HG03159 (cell line): ENCODE results near the gene EFHC1.

Experiments
- ATAC-seq: cut with Tn5 transposase; IDR thresholded peaks from one replicate; pipeline ENCODE4 v1.9.1; 2021; ENCODE audit warnings: mild to moderate bottlenecking, moderate library complexity; ENCODE audit not compliant: unreplicated experiment

The EFHC1 gene

DNA sequence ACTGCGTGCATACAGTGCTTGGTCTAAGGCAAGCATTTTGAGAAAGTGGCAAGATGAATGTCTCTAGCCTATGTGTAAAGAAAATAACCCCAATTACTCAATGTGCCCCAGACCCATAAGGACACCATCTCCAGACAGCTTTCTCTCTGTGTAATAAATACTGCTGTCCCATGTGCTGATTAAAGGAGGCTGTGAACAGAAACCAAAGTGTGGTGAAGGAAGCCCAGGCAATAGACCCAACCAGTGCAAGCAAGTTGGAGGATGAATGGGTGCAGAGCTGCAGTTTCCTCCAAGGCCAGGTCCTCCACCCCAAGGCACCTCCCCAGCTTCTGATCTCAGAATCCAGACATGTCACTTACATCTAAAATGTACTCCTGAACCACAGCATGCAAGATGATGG is 96.1 kb downstream of the EFHC1 start:
- no peak for ATAC-seq

DNA sequence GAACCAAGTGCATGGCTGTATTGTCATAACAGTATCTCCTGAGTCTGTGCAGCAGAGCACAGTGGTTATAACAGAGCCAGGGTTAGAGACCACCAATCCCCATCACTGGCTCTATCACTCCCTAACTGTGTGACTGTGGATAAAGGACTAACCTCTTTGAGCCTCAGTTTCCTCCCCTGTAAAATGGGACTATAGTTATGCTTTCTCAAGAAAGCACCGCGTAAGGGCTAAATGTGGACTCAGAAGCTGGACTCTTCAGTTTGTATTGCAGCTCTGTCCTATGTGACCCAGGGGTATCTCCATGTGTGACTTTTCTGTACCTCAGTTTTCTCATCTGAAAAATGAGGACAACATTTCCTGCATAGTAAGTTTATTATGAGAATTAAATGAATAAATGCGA is 96.8 kb downstream of the EFHC1 start:
- ATAC-seq: no peak

DNA sequence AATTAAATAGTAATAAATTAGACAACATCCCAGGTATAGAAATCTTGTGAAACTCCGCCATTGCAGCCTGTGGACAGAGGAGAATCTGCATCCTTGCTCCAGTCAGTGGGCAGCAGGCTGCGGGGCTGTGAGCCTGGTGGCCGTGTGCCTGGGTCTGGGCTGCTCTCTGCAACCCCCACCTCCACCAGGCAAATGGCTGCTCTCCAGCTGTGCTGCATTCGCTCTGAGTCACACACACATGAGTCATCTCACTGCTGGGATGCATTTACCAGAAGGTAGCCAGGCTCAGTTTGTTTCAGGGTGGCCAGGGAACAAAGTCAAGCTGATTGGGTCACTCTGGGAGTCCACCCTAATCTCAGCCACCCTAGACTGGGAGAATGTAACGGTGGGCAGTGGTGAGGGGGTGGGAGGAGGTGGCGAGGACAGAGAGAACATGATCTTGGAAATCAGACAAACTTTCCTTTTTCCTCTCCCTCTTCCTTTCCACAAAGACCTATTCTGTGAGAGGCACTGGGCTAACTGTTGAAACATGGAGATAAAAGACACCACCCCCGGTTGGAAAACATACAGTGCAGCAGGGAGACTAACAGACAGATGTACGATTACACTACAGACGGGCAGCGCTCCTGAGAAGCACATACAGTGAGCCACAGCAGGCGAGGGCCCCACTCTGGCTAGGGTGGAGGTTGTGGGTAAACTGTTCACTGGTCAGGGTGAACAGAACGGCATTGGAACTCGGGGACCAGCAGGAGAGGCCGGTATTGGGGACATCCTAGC is 97.5 kb downstream of the EFHC1 start:
- ATAC-seq: peak; percentile 63

DNA sequence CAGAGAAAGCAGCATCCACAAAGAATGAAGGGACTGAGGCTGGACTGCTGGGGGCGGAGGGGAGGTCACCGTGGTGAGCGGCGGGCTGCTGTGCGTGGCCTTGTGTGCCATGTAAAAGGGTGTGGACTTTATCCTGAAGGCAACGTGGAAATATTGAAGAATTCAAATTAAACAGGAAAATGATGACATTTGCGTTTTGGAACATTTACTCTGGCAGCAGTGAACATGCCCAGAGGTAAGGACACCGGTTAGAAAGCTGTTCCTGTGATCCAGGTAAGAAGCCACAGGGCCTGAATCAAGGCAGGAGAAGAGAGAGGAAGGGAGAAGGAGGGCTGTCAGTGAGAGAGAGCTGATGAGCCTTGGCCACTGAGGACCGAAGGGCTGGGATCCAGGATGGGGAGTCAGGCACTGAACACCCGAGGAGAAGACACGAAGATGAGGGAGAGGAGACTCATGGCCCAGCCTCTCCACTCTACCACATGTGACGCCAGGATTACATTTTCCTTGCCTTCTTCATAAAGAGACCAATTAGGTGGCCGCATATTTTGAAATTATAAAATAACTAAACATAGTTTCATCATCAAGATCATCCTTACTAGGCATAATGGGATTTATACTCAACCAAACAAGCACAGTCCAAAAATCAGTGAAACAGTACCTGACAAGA is 98.3 kb downstream of the EFHC1 start:
- ATAC-seq: no peak

DNA sequence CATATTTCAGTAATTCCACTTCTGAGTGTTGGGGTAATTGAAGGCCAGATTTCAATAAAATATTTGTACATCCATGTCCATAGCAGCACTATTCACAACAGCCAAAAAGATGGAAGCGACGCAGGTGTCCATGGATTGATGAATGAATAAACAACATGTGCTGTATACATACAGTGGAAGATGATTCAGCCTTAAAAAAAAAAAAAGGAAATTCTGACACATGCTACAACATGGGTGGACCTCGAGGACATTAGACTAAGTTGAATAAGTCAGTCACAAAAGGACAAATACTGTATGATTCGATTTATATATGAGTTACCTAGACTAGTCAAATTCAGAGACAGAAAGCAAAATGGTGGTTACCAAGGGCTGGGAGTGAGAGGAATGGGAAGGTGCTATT is 99.5 kb downstream of the EFHC1 start:
- ATAC-seq: no peak

DNA sequence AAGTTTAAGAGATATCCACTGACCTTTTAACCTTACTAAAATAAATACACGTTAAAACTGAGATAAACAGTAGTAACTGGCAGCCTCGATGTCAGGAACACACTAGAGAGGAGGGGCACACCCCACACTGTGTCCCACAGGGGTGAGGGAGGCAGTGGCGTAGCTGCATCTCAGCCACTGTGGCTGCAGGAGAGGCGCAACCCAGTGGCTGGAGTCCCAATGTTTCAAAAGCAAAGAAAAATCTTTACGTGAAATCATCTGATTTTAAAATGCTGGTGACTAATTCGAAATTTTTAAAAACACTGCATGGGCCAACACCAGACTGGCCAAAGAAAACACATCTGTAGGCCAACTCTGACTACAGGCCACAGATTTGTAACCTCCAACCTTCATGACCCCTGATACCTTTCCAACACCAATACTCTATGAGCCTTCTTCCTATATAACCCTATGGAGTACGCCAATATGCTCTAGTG is 102.0 kb downstream of the EFHC1 start:
- no peak for ATAC-seq

DNA sequence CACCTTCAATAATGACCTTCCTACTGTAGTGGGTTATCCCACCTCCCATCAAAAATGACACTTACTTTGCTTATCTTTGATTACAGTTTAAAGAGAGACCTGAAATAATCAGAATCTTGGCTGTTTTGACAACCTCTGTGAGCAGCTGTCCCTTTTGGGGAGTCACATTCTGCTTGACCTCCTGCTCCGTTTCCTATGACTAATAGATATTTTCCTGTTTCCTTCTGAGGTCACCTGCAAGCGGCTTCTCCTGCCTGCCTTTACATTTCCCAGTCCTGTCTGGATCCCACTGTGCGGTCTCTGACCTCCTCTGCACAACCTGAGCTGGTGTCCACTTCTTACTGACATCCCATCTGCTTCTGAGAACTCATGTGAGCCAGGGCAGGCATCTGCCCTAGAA is 102.5 kb downstream of the EFHC1 start:
- ATAC-seq: no peak

DNA sequence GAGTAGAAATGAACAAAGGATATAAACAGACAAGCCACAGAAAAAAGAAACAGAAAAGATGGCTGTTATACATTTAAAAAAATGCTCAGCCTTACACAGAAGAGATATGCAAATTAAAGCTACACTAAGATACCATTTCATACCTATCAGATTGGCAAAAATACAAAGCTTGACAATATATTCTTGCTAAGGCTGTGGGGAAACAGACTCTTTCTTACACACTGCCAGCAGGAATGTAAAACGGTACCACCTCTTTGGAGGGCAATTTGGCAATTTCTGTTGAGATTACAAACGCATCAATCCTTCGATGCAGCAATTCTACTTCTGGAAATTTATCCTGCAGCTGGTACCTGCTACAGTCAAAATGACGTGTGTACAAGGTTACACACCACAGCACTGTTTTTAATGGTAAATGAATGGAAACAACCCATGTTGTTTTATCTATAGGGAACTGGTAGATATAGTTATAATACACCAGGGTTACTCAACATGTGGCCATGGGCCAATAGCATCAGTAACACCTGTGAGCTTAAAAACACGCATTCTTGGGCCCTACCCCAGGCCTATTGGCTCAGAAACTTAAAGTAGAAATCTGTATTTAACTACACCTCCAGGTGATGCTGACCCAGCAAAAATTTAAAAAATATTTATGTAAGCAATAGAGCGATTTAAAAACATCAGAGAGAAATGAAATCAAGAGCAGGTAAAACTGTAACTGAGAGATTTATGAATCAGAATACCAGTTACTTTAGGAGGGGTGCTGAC is 103.4 kb downstream of the EFHC1 start:
- no peak for ATAC-seq

DNA sequence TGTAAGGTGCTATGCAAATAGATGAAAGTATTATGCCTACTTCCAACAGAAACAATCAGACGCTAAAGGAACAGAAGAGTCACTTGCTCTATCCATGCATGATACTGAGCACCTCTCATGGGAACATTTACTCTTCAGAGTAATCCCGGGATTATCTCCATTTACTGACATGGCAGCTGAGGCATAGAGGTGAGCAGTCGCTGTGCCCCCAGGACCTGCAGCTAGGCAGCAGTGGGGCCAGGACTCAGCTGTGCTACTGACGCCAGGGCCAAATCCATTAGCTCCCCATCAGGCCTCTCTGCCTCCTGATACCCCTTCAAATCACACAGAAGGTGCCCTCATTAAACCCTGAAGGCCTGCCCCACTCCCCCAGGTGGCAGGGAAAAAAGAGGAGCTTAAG is 104.8 kb downstream of the EFHC1 start:
- no peak for ATAC-seq

DNA sequence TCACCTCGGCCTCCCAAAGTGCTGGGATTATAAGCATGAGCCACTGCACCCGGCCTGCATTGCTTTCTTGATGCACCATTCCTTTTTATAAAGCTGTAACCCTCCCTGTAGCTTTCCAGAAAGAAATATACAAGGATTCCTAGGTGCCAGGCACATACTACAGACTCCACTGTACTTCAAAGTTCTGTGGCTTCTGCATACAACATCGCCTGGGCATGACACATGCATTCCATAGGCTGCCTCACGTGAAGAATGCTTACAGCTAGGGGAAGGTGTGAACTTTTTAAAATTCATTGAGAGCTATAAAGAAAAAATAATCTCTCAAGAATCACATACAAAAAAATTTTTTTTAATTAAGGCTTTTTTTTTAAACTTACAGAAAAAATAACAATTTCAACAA is 106.5 kb downstream of the EFHC1 start:
- ATAC-seq: no peak

DNA sequence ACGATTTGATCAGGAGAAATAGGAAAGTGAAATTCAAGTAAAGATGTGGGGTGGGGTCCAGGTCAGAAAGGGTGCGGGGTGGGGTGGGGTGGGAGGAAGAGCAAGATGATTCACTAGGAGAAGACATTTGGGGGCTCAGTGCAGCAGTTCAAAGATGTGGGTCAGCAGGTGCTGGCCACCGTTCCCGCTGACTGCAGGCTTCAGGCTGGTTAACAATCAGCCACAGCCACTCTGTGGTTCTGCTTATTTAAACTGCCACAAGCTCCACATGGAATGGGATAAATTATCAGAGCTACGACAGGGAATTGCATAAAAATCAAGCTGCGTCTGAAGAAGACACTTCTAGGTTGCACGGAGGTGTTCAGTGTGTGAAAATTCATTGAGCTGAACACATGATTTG is 107.3 kb downstream of the EFHC1 start:
- ATAC-seq: no peak

DNA sequence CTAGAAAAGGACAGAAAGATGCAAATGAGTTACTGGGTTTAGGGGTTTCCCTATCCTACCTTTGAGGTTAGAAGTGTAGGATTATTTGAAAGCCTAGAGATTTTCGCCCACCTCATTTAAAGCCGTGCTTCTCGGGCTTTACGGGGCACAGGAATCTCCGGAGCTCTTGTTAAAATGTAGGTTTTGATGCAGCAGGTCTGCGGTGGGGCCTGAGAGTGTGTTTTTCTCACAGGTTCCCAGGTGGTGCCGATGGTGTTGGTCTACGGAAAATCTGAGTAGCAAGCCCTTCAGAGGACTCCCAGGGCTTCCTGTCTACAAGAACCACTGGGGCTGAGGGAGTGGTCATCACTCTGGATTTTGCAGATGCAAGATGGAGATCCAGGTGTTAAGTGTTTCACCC is 109.2 kb downstream of the EFHC1 start:
- peak; percentile 61 for ATAC-seq

DNA sequence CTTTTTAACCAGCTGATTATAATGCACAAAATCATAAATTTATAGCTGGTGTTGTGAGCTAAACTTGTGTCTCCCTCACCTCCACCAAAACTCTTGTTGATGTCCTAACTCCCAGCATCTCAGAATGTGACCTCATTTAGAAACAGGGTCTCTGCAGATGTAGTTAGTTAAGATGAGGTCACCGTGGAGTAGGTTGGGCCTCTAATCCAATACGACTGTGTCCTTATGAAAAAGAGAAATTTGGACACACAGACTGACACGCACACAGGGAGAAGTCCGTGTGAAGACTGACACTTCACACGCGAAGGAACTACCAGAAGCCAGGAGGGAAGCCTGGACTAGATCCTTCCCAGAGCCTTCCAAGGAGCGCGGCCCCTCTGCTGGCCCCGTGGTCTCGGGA is 110.2 kb downstream of the EFHC1 start:
- no peak for ATAC-seq

DNA sequence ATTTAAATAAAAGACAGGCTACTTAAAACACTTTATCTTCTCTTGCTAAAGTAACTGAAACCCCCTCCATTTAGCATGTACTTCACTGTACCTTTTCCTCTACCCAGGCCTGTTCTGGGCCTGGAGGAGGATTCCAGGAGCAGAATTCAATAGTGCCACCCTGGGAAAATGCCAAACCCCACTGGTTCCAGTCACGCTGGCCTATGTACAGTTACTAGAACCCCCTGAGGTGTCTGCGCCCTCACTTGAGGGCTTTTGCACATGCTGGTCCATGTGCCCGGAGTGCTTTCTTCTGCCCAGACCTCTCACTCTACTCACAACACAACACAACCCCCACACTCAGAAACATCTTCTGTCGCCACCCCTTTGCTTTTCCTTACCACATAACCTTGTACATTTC is 111.3 kb downstream of the EFHC1 start:
- no peak for ATAC-seq

DNA sequence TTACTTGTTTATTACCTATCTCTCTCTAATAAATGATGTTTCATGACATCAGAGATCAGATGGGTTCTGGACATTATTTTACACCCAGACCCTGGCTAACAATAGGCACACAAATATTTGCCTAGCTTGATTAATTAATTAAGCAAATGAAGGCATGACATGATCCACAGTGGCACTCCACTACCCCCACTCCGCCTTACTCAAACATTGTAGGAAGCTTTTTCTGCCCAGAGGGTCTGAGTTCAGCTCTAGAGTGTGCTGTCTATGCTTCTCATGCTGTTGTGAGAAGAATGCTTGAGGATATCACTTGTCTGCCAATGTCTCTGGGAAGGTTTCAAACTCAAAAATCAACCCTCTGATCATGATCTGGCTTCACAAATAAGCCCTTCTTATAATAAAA is 111.7 kb downstream of the EFHC1 start:
- ATAC-seq: no peak

DNA sequence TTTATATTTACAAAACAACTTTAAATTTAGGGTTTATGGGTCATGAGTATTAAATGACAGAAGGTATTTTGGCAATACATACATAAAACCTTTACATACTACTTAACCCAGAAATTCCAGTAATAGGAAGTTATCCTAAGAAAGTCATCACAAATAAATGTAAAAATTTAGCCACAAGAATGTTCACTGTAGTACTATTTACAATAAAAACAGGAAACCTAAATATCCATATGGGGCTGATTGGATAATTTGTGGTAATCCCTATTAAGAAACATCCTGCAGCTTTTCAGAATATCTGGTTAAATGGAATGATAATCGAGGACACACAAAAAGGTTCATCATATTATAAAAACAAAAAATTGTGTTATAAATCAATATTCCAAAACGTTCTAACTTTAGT is 112.3 kb downstream of the EFHC1 start:
- no peak for ATAC-seq

DNA sequence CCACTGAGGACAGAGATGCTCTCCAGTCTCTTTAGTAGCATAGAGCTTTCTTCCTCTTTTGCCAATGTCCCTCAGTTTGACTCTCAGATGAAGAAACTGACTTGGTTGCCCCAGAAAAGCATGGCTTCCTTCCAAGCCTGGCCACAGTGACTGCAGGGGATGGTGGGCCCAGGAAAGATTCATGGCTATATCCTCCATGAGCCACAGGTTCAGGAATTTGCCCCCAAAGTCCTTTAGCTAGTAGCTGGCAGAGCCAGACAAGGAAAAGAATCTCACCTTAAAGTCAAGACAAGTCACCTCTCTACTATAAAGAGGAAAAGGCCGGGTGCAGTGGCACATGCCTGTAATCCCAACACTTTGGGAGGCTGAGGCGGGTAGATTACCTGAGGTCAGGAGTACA is 113.3 kb downstream of the EFHC1 start:
- no peak for ATAC-seq

DNA sequence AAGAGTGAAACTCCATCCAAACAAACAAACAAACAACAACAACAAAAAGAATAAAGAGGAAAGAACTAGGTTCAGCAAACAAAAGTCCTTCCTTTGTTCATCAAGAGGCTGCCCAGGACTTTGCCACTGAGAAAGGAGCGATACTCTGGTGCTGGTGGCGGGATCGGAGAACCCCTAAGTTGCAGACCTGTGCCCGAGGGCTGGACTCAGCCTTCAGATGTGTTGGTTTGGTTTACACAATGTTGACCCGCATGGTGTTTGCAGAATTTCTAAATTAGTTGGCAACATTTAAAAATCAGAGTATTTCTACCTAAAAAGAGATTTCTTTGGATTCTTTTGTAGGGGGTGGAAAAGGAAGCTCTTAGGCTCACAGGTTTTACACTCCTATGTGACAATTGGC is 114.2 kb downstream of the EFHC1 start:
- ATAC-seq: no peak

DNA sequence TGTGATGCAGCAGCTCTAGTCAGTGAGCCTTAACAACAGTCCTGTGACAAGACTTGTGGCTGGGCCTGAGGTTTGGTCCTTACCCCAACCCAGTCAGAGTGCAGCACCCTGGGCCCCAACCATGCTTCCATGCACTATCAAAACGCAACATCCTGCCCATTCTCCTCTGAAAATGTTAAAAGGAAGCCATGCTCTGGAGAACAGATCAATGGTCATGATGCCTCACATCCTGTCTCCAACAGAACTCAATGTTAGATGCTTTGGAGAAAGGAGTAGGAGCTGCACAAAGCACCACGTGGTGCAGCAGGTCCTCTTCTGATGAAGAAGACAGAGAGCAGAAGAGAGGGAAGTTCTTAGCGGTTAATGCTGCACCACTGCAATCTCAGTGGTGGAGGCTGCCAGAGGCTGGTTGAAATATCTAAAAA is 114.8 kb downstream of the EFHC1 start:
- ATAC-seq: no peak

DNA sequence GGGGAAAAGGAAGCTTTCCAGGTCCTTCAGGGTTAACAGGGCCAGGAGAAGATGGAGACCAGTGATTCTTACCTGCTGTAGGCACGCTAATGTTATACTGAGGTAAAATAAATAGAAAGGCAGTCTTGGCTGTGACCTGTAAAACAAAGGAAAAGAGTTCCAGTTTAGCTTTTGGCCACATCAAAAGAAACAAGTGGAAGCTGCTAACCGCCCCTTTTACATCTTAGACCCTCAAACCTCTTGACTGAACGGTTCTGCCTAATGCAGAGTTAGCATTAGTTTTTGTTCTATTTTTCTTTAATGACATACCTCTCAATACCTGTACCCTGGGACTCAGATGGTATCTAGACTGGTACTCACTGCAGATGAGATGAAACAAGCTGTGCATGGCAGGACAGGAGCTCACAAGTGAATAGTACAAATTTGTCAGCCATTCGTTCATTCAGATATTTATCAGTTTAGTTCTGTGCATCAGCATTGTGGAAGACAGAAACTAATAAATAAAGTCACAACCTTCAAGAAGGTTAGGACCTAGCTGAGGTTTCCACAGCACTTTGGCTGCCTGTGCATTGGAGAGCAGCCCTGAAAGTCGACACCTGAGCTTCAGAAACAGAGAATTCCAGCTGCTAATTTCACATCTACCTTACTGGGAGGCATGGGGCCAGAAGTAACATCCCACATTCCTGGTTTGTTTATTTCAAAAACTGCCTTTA is 115.7 kb downstream of the EFHC1 start:
- ATAC-seq: no peak

DNA sequence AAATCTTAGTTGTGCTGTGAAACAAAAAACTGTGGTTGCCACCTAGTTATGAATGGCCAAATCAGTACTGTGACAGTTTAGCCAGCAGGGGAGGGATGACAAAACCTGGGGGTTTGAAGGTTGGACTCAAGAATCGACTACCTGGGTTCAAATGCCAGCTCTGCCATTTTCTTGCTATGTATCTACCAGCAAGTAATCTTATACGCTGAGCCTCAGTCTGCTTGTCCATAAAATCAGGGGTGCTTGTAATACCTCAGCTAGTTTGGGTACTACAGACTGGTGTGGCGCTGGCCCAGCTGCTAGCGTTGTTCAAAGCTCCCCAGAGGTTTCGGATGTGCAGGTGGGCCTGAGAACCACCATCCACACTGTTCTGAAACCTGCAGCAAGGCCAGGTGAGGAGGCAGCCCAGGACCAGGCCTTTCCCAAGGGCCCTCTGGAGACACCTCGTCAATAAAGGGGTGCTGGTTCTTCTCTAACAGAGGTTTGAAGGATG is 116.3 kb downstream of the EFHC1 start:
- peak; percentile 48 for ATAC-seq
